CD4-positive, alpha-beta T cell treated with Interleukin-4 for 1 hour (primary cell): ENCODE measurements around the gene AP5Z1.
A peak's percentile ranks its signal among the peaks of the same experiment; 100 is the strongest.

Source experiments
- DNase-seq, 2 donors: peaks; one replicate each; pipeline ENCODE4 v3.0.0-alpha.2; 2020 to 2022

The AP5Z1 gene

GRCh38 chr7:4766666-4767519, 8.5 kb upstream of the AP5Z1 start:
- no peak for DNase-seq

GRCh38 chr7:4768597-4769569, 6.5 kb upstream of the AP5Z1 start:
- DNase-seq = no peak

GRCh38 chr7:4769761-4770160, 5.7 kb upstream of the AP5Z1 start:
- no peak for DNase-seq

- DNase-seq = no peak
Measured at GRCh38 chr7:4770886-4771285, 4.5 kb upstream of the AP5Z1 start.

- DNase-seq = no peak
Measured at GRCh38 chr7:4771737-4772136, 3.7 kb upstream of the AP5Z1 start.

GRCh38 chr7:4772306-4772705, 3.1 kb upstream of the AP5Z1 start:
- no peak for DNase-seq

GRCh38 chr7:4774007-4774406, 1.4 kb upstream of the AP5Z1 start:
- DNase-seq = no peak

GRCh38 chr7:4774658-4775249, 669 bp upstream of the AP5Z1 start:
- DNase-seq = peak in 1 of 2 donors; percentile 53

GRCh38 chr7:4775848-4776623, 613 bp downstream of the AP5Z1 start:
- DNase-seq = peak; percentile 47 to 58

- no peak for DNase-seq
Measured at GRCh38 chr7:4779118-4779517, 3.7 kb downstream of the AP5Z1 start.

GRCh38 chr7:4781366-4782069, 6.1 kb downstream of the AP5Z1 start:
- DNase-seq = no peak

- DNase-seq = no peak
Measured at GRCh38 chr7:4782333-4783291, 7.2 kb downstream of the AP5Z1 start.

- no peak for DNase-seq
Measured at GRCh38 chr7:4783292-4783652, 7.8 kb downstream of the AP5Z1 start.

- DNase-seq = no peak
Measured at GRCh38 chr7:4783762-4784351, 8.4 kb downstream of the AP5Z1 start.

- no peak for DNase-seq
Measured at GRCh38 chr7:4784799-4785198, 9.4 kb downstream of the AP5Z1 start.

- no peak for DNase-seq
Measured at GRCh38 chr7:4785371-4785770, 9.9 kb downstream of the AP5Z1 start.

- DNase-seq = no peak
Measured at GRCh38 chr7:4786015-4786414, 10.6 kb downstream of the AP5Z1 start.

- no peak for DNase-seq
Measured at GRCh38 chr7:4787541-4787940, 12.1 kb downstream of the AP5Z1 start.

- no peak for DNase-seq
Measured at GRCh38 chr7:4787947-4788626, 12.7 kb downstream of the AP5Z1 start.
